ENCODE data around the gene SYT10.
"Not testable (repeated sequence)": the region's sequence is repeated elsewhere in the genome, so short reads cannot be mapped to it uniquely, and the experiment has no call there.

The SYT10 gene

GRCh38 chr12:33439587-33440011, at the start of gene SYT10:
SYT10 (minus strand) TSS chr12:33439819; CDS start chr12:33439522, 297 bp downstream.
- DNase-seq: no peak

- no peak for DNase-seq
These were observed 48.4 kb upstream of the SYT10 start for GRCh38 chr12:33488036-33488435.

DNA sequence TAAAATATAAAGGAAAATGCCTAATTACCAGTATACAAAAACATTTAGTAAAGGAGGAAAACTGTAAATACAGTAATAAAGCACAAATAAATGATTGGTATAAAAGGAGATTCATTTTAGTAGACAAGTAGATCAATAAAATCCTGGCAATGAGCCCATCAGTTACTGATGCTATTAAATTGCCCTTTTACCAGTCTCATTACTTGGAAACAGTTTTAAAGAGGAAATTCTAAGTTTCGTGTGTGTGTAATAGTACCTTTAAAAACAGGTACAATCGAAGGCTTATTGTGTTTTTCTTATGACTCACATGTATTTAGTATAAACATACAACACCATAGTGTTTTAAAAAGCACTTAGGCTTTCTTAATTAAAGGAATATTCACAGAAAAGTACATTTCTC, 46.4 kb upstream of the SYT10 start:
- DNase-seq: no peak

DNA sequence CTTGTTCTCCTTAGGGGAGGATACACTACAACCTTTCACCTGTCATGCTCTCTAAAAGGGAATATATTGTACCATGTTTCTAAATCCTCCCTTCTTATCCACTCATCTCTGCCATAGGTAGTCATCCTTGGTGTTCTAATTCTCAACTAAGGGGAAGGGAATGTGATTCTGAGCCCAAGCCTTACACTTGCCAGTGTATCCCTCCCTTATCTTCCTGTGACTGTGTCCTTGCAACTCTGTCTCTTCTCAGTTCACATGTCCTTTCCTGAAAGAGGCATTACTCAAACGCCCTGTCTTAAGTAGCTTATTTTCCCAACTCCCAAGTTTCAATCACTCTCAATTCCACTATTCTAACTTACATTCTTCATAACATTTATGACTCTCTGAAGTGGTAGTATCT, 44.5 kb upstream of the SYT10 start:
- DNase-seq: no peak

DNA sequence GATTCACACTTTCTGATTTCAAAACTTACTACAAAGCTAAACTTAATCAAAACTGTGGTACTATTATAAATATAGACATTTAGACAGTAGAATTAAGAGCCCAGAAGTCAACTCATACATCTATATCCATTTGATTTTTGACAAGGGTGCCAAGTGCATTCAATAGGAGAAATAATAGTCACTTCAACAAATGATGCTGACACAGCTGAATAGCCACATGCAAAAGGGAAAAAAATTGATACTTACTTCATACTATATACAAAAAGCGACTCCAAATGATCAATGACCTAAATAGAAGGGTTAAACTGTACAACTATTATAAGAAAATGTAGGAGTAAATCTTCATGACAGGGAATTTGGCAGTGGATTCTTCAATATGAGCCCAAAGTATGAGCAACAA, 40.7 kb upstream of the SYT10 start:
- DNase-seq: no peak

- DNase-seq: no peak
These were observed 36.4 kb upstream of the SYT10 start for GRCh38 chr12:33476058-33476457.

DNA sequence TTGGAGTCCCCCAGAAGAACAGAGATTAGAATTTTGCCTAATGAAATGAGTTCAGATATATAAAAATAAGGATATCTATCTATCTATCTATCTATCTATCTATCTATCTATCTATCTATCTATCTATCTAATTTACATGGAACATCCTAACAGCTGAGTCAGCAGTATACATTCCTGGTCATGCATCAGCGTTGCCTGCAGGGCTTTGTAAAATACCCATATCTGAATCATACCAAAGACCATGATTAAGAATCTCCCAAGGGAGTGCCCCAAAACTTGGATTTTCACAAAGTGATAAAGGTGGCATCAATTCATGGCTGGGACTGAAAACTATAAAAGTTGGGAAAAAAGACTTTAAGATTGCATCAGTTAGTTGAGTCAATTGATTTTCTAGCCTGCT, 32.7 kb upstream of the SYT10 start:
- no peak for DNase-seq

DNA sequence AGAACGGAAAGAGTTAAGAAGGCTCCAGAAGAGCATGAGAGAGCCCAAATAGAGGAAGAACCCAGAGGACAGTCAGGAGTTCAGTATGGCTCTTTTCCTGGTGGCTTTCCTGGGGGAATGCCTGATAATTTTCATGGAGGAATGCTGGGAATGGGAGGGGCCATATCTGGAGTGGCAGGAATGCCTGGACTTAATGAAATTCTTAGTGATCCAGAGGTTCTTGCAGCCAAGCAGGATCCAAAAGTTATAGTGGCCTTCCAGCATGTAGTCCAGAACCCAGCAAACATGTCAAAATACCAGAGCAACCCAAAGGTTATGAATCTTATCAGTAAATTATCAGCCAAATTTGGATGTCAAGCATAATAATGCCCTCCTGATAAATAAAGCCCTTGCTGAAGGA, 15.5 kb upstream of the SYT10 start:
- DNase-seq: no peak

DNA sequence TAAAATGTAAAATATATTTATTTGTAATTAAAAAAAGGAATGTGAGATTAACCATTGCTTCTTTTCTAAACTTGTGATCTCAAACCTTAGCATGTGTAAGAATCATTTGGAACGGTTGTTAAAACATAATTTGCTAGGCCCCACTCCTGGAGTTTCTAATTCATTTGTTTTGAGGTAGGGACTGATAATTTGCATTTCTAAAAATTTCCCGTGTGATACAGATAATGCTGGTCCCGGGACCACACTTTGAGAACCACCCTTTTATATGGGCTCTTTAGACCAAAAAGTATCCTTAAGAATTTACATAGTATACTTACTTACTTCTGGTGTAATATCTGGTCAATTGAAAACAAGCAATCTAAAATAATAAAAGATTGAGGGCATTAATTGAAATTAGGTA, 10.9 kb upstream of the SYT10 start:
- DNase-seq: no peak

DNA sequence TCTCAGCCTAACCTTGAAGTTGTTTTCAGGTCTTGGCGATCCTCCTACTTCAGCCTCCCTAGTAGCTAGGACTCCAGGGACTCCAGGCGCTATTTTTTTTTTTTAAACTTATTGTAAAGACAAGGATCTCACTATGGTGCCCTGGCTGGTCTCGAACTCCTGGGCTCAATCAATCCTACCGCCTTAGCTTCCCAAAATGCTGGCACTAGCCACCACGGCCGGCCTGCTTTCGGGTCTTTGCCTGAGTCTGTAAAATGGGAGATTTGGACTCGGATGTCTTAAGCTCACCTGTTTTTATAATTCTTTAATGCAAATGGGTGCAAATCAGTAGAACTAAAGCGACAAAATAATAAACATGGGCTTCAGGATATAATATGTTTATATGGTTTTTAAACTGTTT, 858 bp upstream of the SYT10 start:
- DNase-seq: no peak

DNA sequence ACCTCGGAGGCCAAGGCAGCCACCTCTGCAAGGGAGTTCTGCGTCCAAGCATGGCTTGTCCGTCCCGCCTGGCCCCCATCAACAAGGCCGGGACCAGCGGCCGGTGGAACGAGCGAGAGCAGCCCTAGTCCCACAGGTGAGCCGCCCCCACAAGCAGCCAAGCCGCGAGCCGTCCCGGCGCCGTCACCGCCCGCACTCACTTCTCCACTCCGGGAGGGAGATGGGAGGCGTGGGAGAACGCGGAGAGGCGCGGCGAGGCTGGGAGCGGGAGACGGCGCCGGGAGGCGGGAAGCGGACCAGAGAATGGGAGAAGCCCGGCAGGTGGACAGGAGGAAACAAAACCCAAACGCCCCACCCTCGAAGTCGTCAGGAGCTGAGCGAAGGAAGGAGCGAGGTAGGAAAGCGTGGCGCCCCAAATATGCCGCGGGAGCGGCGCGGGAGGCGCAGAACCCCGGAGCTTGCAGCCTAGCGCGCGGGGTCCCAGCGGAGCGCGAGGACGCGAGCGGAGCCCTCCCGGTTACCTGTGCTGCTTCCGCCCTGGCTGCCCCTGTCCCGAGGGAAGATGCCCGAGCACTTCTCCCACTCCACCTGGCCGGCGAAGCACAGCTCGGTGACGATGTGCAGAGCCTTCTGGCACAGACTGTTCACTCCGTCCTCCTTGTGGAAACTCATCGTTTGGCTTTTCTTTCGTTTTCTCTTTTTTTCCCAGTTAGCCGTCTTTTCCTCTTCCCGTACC, 600 bp downstream of the SYT10 start:
- DNase-seq: no peak

DNA sequence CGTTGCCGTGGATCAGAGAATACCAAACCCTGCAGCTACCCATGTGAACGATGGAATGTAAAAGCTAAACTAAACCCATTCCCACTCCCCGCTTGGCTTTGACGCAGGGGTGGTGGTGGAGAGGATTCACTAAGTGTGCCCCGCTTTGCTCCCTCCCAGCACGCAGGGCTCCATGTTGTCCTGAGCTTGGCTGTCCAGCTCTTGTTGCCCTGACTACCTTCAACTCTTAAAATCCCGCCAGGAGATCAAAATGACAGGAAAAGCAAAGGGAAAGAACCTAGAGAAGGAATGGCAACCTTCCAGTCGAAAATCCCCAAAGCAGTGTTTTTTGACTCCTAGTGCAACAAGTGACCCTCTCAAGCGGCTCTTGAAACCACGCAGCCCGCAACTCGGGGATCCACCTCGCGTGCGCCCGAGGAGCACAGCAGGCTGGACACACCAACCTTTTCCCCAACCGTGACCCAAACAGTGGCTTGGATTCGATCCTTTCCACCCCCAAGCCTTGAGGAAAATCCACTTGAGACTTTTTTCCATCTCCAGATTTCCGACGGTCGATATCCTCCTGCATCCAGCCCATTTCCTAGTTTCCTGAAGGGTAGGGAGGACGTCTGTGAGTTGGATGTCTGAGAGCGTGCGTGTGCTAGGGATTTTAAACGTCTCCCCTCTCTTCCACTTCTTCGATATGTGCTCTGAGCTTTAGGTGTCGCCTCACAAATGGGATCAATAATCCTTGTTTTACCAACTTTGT, 1.4 kb downstream of the SYT10 start:
- no peak for DNase-seq

DNA sequence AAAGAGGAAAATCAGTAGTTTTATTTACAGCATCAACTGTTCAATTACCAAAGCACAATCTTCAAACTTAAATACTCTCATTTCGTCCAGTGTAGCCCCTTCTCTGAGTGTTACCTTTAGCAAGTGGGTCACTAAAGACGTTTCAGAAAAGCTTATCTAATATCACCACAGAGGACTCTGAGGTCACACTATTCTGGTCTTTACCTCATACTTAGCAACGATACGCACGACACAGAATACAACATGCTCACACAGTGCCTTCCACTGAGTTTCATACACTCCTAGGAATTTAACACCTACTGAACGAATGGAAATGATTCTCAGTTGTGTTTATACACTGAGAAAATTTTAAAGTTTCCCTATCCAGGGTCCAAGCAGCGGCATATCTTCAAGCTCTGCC, 2.0 kb downstream of the SYT10 start:
- no peak for DNase-seq

GRCh38 chr12:33432992-33433391, 6.6 kb downstream of the SYT10 start:
- no peak for DNase-seq

DNA sequence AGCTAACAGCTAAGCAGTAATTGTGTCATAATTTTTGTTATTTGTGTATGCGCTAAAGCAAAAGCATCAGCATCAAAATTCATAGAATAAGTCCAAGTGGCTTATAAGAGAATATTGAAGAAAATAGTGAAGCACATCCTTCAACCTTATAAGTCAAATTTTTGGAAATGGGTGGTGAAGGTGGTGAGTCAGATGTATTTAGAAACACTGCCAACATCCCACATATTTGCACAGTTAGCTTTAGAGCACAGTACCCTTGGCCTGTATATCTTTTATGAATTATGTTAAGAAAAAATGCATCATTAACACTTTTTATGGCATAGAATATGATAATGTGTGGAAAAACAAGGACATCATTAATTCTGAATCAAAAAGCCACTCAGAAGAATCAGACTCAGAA, 8.0 kb downstream of the SYT10 start:
- no peak for DNase-seq

DNA sequence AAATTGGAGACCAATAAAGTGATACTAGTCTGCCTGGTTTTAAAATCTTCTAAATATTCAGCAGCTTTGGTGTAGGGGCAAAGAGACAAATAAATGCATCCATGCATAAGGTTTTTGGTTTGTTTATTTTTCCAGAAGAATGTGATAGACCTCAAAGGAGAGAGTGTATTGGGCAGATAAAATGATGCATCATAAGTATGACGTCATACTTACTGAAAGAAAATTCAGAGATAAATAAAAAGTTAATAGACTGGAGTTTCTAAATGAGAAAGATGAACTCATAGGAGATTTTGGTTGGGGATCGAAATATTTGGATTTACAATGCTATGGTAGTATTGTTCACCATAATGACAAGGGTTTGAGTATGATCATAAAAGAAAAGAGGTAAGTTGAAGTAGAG, 10.2 kb downstream of the SYT10 start:
- no peak for DNase-seq

DNA sequence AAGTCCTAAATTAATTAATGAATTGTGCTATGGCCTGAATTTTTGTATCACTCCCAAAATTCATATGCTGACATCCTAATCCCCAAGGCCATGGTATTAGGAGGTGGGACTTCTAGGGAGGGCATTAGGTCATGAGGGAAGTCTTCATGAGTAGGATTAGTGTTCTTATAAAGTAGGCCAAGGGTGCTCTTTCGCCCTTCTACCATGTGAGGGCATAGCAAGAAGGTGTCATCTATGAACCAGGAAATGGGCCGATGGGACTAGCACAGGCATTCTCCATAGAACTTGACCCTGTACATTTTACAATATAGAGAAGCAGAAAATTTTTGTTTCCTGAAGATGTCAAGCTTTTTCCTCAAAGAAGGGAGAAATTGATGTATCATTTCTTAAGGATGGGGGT, 12.5 kb downstream of the SYT10 start:
- DNase-seq: no peak

GRCh38 chr12:33423706-33424105, 15.9 kb downstream of the SYT10 start:
- no peak for DNase-seq

DNA sequence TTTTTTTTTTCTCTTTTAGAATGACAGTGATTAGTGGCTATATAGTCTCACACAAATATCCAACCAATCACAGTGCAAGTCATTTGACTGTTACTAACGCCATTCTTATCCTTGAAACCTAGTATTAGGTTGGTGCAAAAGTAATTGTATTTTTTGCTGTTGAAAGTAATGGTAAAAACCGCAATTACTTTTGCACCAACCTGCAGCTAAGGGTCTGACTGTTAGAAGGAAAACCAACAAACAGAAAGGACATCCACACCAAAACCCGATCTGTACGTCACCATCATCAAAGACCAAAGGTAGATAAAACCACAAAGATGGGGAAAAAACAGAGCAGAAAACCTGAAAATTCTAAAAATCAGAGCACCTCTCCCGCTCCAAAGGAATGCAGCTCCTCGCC, 27.2 kb downstream of the SYT10 start:
- DNase-seq: not testable (repeated sequence)

DNA sequence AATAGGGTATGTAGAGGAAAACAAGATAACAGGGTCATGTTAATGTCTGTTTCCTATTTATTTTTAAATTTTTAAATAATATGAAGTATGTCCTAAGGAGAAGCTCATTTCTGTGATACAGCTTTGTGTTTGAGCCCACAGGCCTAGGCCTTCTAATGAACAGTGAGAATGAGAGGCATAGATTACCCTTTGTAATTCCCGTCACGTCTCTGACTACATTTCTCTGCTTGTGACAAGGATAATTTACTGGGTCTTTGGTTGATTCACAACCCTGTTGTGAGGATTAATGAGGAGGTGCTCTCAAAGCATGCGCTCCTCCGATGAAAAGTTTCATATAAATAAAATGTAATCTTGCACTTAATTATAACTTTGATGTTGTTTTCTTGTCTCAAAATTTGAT, 56.1 kb downstream of the SYT10 start:
- DNase-seq: no peak

DNA sequence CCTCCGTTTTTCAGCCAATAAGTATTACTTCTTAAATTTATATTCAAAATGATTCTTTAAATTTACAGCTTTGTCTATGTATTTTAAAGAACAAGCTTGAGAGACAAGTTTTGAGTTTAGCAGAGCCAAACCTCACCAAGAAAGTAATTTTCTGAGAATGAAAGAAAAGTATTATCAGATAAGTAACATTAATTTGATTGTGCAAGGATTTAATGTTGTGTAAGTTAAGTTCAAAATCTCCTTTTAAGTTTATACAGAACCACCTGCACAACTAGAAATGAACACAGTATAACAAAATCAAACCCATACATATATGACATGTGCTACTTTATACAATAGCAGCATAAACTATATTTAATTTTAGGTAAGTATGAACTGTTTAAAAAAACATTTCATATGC, 63.5 kb downstream of the SYT10 start:
- DNase-seq: no peak

GRCh38 chr12:33370318-33370717, 69.3 kb downstream of the SYT10 start:
- DNase-seq: no peak

GRCh38 chr12:33357181-33357580, 82.4 kb downstream of the SYT10 start:
- no peak for DNase-seq

GRCh38 chr12:33349791-33350190, 89.8 kb downstream of the SYT10 start:
- no peak for DNase-seq

GRCh38 chr12:33331961-33332398, 107.6 kb downstream of the SYT10 start:
- not testable (repeated sequence) for DNase-seq
